SJSA1 (cell line): Measurements from ENCODE around the gene ADARB2. TPM values are rescaled to one million over a fixed set of nuclear protein-coding genes. Genes with fewer than 3 reads are reported as not detected.

Source experiments
- DNase-seq, 2 experiments: peaks; one replicate each; pipeline ENCODE4 v3.0.0-alpha.2; 2015 to 2020; ENCODE audit warnings: low spot score in 2 of 2, low read depth in 1 of 2
- H3K27ac ChIP-seq: fragments of 250-450 bp; sonication (Bioruptor Pico); 2 replicates; pipeline ENCODE4 v1.5.1; 2020; ENCODE audit warnings: mild to moderate bottlenecking, moderate library complexity
- H3K27me3 ChIP-seq: fragments of 250-450 bp; sonication (Bioruptor Pico); replicated peaks from 2 replicates; pipeline ENCODE4 v1.5.1; 2020; ENCODE audit warnings: mild to moderate bottlenecking, moderate library complexity
- H3K36me3 ChIP-seq: fragments of 250-450 bp; sonication (Bioruptor Pico); 2 replicates; pipeline ENCODE4 v1.5.1; 2020; ENCODE audit warnings: mild to moderate bottlenecking
- H3K4me1 ChIP-seq: fragments of 250-450 bp; sonication (Bioruptor Pico); replicated peaks from 2 replicates; pipeline ENCODE4 v1.6.1; 2021; ENCODE audit warnings: mild to moderate bottlenecking
- H3K4me3 ChIP-seq: fragments of 250-450 bp; sonication (Bioruptor Pico); 2 replicates; pipeline ENCODE4 v1.5.1; 2020; ENCODE audit warnings: mild to moderate bottlenecking
- H3K9me3 ChIP-seq: fragments of 250-450 bp; sonication (Bioruptor Pico); replicated peaks from 2 replicates; pipeline ENCODE4 v1.5.1; 2020; ENCODE audit warnings: mild to moderate bottlenecking
- total RNA-seq: library from RNA; depleted of rRNA; stranded (reverse); fragments of >200 nt; shearing (Covaris generic); gene quantifications from 2 replicates; pipeline ENCODE4 v1.2.3, GENCODE V29; 2014

The ADARB2 gene
- total RNA-seq, 1 experiment from 2014 or later, result not detected

- peaks cover 18% of the 10 kb centered on the region; the same call in 1 of the 2 replicates for H3K27me3 ChIP-seq
- H3K9me3 ChIP-seq, result no peaks in the 10 kb centered on the region
- no peak overlapping the region for H3K27ac ChIP-seq
Observed at GRCh38 chr10:1529806-1530413, 207.4 kb downstream of the ADARB2 start.

GRCh38 chr10:1527951-1528350, 209.4 kb downstream of the ADARB2 start:
- Histone ChIP-seq H3K9me3 (no peaks in the 10 kb centered on the region), H3K27me3 (peaks cover 18% of the 10 kb centered on the region), H3K36me3 (no peaks in the 10 kb centered on the region), H3K4me3 (no peak overlapping the region), H3K27ac (no peak overlapping the region), H3K4me1 (no peaks in the 10 kb centered on the region)
- DNase-seq, result no peak

More at GRCh38 chr10:1529806-1530413, 207.4 kb downstream of the ADARB2 start:
- Histone ChIP-seq H3K36me3 (no peaks in the 10 kb centered on the region), H3K4me1 (no peaks in the 10 kb centered on the region), H3K4me3 (no peak overlapping the region)
- DNase-seq, result no peak

DNA sequence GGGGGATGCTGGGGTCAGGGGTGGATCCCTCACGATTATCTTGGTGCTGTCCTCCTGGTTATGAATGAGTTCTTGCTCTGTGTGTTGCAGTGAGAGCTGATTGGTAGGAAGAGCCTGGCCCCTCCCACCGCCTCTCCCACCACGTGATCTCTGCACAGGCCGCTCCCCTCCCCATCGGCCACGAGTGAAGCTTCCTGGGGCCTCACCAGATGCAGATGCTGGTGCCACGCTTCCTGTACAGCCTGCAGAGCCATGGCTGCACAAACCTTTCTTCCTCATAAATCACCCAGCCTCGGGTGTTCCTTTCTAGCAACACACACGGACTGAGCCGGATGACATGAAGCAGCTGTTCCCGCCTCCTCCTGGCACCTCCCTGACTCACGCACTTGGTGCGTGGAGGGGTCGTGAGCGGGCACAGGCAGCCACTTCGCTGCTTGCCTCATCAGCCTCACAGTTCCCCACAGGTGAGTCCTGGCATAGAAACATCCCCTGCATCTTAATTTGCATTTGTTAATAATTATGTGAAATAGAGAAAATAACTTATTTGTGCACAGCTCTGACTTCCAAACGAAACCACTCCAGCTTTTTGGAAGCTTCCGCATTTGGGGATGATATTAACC, 210.8 kb downstream of the ADARB2 start:
- no peak for DNase-seq
- no peaks in the 10 kb centered on the region for H3K9me3 ChIP-seq
- no peak overlapping the region for H3K4me3 ChIP-seq
- no peaks in the 10 kb centered on the region for H3K36me3 ChIP-seq
- H3K27me3 ChIP-seq, result peaks cover 18% of the 10 kb centered on the region
- no peak overlapping the region for H3K27ac ChIP-seq
- no peaks in the 10 kb centered on the region for H3K4me1 ChIP-seq

DNA sequence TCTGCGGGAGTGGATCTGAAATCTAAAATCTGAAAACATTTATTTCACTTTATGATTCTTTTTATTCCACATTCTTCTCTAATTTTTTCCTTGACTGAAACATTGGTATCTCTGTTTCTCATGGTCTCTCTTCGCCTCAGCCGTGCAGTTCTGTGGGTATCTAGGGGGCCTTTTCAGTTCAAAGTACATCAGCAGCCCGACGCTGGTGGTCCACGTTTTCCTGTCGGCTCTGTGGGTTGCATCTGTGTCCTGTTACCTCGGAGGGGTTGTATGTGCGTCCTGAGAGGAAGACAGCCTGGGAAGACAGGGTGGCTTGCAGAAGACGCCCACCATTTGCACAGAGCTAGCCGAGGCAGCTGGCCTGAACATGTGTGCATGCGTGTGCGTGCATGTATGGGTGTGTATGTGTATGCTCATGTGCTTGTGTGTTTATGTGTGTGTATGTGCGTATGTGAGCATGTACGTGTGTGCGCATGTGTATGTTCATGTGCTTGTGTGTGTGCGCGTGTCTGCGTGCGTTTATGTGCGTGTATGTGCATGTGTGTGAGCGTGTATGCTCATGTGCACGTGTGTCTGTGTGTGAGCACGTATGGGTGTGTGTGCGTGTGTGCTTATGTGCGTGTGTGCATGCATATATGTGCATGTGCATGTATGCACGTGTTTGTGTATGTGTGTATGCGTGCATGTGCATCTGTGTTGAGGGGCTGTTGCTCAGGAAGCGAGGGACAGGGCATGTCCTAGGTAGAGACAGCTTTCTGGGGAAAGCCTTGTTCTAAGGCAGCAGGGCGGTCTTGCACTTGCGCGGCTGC, 211.8 kb downstream of the ADARB2 start:
- DNase-seq, result peak in 1 of 2 experiments; percentile 12
- H3K9me3 ChIP-seq, result no peaks in the 10 kb centered on the region

DNA sequence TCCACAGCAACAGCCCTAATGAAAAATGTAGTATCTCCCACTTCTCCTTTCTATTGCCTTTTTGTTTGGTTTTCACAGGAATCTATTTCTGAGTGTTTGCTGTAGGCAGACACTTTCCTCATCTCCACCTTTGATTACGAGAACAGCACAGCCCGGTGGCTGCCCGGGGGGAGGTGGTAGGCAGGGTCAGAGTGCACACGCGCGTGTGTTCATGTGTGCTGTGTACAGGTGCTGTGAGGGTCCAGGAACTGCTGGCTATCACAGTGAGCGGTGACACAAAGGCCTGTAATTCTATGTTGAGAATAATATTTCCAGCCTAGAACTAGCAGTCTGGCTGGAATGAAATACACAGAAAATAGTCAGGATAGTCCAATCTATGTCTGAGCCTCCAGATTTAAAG, 212.8 kb downstream of the ADARB2 start:
- peaks cover 28% of the 10 kb centered on the region for H3K27me3 ChIP-seq
- H3K27ac ChIP-seq, result no peak overlapping the region
- no peak overlapping the region for H3K4me3 ChIP-seq
- no peaks in the 10 kb centered on the region for H3K36me3 ChIP-seq
- H3K4me1 ChIP-seq, result no peaks in the 10 kb centered on the region
- H3K9me3 ChIP-seq, result no peaks in the 10 kb centered on the region
- DNase-seq, result no peak

More for the DNA sequence above, 211.8 kb downstream of the ADARB2 start:
- Histone ChIP-seq H3K27ac (no peak overlapping the region), H3K36me3 (no peaks in the 10 kb centered on the region), H3K4me1 (no peaks in the 10 kb centered on the region), H3K4me3 (no peak overlapping the region), H3K27me3 (peaks cover 27% of the 10 kb centered on the region)

GRCh38 chr10:1523221-1523620, 214.1 kb downstream of the ADARB2 start:
- H3K27me3 ChIP-seq, result peaks cover 26% of the 10 kb centered on the region

GRCh38 chr10:1522237-1522636, 215.1 kb downstream of the ADARB2 start:
- no peaks in the 10 kb centered on the region for H3K36me3 ChIP-seq

More at GRCh38 chr10:1523221-1523620, 214.1 kb downstream of the ADARB2 start:
- Histone ChIP-seq H3K4me3 (no peak overlapping the region), H3K36me3 (no peaks in the 10 kb centered on the region), H3K4me1 (no peaks in the 10 kb centered on the region), H3K9me3 (no peaks in the 10 kb centered on the region), H3K27ac (no peak overlapping the region)
- no peak for DNase-seq

DNA sequence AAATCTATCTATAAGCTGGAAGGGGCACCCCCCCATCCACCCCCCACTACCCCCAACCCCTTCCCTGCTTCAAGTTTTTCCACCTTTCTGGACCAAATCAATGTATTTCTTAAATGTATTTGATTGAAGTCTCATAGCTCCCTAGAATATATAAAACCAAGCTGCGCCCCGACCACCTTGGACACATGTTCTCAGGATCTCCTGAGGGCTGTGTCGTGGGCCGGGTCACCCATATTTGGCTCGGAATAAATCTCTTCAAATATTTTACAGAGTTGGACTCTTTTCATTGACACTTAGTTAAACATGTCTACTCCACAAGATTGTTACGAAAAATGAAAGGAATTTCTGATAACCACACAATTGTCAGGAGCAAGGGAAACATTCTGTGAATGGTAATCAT, 215.6 kb downstream of the ADARB2 start:
- H3K4me1 ChIP-seq, result no peaks in the 10 kb centered on the region
- no peak for DNase-seq
- H3K4me3 ChIP-seq, result no peak overlapping the region
- peaks cover 11% of the 10 kb centered on the region for H3K27me3 ChIP-seq
- no peaks in the 10 kb centered on the region for H3K36me3 ChIP-seq
- no peaks in the 10 kb centered on the region for H3K9me3 ChIP-seq
- H3K27ac ChIP-seq, result no peak overlapping the region

More at GRCh38 chr10:1522237-1522636, 215.1 kb downstream of the ADARB2 start:
- H3K9me3 ChIP-seq, result no peaks in the 10 kb centered on the region
- H3K4me1 ChIP-seq, result no peaks in the 10 kb centered on the region
- no peak overlapping the region for H3K4me3 ChIP-seq
- H3K27me3 ChIP-seq, result peaks cover 16% of the 10 kb centered on the region
- no peak overlapping the region for H3K27ac ChIP-seq
- DNase-seq, result no peak

GRCh38 chr10:1520909-1521565, 216.3 kb downstream of the ADARB2 start:
- Histone ChIP-seq H3K9me3 (no peaks in the 10 kb centered on the region), H3K4me3 (no peak overlapping the region), H3K36me3 (no peaks in the 10 kb centered on the region), H3K4me1 (no peaks in the 10 kb centered on the region), H3K27me3 (peaks cover 10% of the 10 kb centered on the region), H3K27ac (no peak overlapping the region)
- no peak for DNase-seq

GRCh38 chr10:1519391-1519790, 217.9 kb downstream of the ADARB2 start:
- no peak overlapping the region for H3K27ac ChIP-seq
- no peaks in the 10 kb centered on the region for H3K9me3 ChIP-seq
- H3K4me3 ChIP-seq, result no peak overlapping the region
- no peak for DNase-seq
- peaks cover 10% of the 10 kb centered on the region for H3K27me3 ChIP-seq
- H3K36me3 ChIP-seq, result no peaks in the 10 kb centered on the region
- H3K4me1 ChIP-seq, result no peaks in the 10 kb centered on the region

DNA sequence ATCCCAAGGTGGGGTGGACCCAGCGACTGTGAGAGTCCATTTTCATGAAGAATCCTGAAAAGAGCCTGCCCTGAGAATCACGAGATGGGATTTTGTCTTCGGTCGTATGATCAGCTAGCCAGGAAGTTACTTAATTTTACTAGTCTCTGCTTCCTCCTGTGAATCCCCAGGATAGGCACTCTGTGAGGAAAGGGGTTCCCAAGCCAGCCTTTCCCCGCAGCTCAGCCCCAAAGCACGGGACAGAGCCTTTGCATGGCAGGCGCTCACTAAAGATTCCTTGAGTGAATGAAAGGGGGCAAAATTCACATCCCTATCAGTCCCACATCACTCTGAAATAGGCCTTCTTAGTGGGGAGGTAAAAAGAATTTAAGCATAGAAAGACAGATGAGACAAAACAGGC, 219.6 kb downstream of the ADARB2 start:
- H3K27me3 ChIP-seq, result peaks cover 10% of the 10 kb centered on the region
- H3K4me1 ChIP-seq, result no peaks in the 10 kb centered on the region
- no peak overlapping the region for H3K4me3 ChIP-seq
- no peak for DNase-seq
- no peaks in the 10 kb centered on the region for H3K9me3 ChIP-seq
- H3K36me3 ChIP-seq, result no peaks in the 10 kb centered on the region
- no peak overlapping the region for H3K27ac ChIP-seq

GRCh38 chr10:1516492-1517165, 220.7 kb downstream of the ADARB2 start:
- Histone ChIP-seq H3K4me1 (no peaks in the 10 kb centered on the region), H3K9me3 (no peaks in the 10 kb centered on the region), H3K27me3 (peaks cover 10% of the 10 kb centered on the region), H3K27ac (no peak overlapping the region), H3K36me3 (no peaks in the 10 kb centered on the region), H3K4me3 (no peak overlapping the region)
- no peak for DNase-seq

DNA sequence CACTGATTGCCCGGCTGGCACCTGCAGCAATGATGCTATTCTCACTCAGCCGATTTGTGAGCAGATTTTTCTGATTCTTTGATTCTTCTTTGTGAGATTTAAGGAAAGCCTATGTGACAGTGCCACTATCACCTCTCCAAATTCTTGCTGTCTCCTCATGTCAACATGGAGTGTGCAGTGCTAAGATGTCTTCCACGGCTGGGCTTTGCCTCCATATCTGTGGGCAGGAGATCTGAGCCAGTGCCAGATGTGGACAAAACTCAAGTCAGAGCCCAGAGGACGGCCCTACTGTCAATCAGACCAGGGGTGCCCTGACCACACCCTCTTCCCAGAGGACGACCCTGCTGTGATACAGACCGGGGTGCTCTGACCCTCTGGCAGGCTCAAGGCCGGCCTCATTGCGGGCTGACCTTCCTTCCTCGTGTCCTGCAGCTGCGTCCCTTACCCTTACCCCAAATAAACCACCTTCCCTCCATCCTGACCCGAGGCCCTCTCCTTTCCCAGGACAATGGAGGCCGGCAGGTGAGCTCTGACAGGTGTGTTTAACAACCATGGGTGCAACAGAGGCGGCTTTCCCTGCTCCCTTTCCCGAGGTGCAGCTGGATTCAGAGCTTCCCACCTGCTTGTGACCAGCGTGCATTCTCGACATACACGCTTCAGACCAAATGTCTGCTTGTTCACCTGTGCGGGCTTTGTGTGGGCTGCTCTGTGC, 221.4 kb downstream of the ADARB2 start:
- Histone ChIP-seq H3K9me3 (no peaks in the 10 kb centered on the region), H3K36me3 (no peaks in the 10 kb centered on the region)
- no peak for DNase-seq

More for the DNA sequence above, 221.4 kb downstream of the ADARB2 start:
- peaks cover 5% of the 10 kb centered on the region for H3K27me3 ChIP-seq
- no peaks in the 10 kb centered on the region for H3K4me1 ChIP-seq
- no peak overlapping the region for H3K27ac ChIP-seq
- no peak overlapping the region for H3K4me3 ChIP-seq
